Lower lobe of right lung (tissue), 2 donors: ENCODE data around the gene FCRL6. TPM values are rescaled to one million over a fixed set of nuclear protein-coding genes. Genes with fewer than 3 reads are reported as not detected.

Source experiments
- ATAC-seq, 2 donors: fragments of 200-7000 bp; cut with Tn5 transposase; one replicate each; pipeline ENCODE4 v1.9.1; 2020 to 2022; ENCODE audit warnings: mild to moderate bottlenecking in 2 of 2, moderate library complexity in 2 of 2
- DNase-seq: peaks from one replicate; pipeline ENCODE4 v3.0.0-alpha.2; 2020
- H3K27ac ChIP-seq: fragments of 200-600 bp; one replicate; pipeline ENCODE4 v1.8.0; 2022
- H3K27me3 ChIP-seq: fragments of 200-600 bp; one replicate; pipeline ENCODE4 v1.8.0; 2022; ENCODE audit warnings: low read depth
- H3K36me3 ChIP-seq: fragments of 200-600 bp; one replicate; pipeline ENCODE4 v1.8.0; 2022; ENCODE audit warnings: mild to moderate bottlenecking
- H3K4me1 ChIP-seq: fragments of 200-600 bp; one replicate; pipeline ENCODE4 v1.8.0; 2022
- H3K4me3 ChIP-seq: fragments of 200-600 bp; one replicate; pipeline ENCODE4 v1.8.0; 2022; ENCODE audit warnings: mild to moderate bottlenecking
- H3K9me3 ChIP-seq: fragments of 200-600 bp; one replicate; pipeline ENCODE4 v1.8.0; 2022
- intact Hi-C: fragments of 100-400 bp; cut with DNase I; formaldehyde crosslinking; loops from one replicate; pipeline ENCODE4 v1.11.0; 2022
- total RNA-seq: library from RNA; stranded (reverse); fragmentation: NEBNext Ultra II Directional; extraction: Animal tissue kit (Norgen Biotek cat#: 25700); gene quantifications from one replicate; pipeline ENCODE4 v1.2.1, GENCODE V29; 2021
- TF ChIP-seq, protein P1 (sequence below): fragments of 200-600 bp; IDR thresholded peaks from one replicate; pipeline ENCODE4 v1.8.0; 2022; ENCODE audit warnings: antibody characterized with exemption, mild to moderate bottlenecking
- donor health status: DM: no; HTN: yes; CAD: no; lungs with severe emphysema.

Gene FCRL6
- total RNA-seq, 1 donor from 2014 or later: 2.3 TPM

DNA sequence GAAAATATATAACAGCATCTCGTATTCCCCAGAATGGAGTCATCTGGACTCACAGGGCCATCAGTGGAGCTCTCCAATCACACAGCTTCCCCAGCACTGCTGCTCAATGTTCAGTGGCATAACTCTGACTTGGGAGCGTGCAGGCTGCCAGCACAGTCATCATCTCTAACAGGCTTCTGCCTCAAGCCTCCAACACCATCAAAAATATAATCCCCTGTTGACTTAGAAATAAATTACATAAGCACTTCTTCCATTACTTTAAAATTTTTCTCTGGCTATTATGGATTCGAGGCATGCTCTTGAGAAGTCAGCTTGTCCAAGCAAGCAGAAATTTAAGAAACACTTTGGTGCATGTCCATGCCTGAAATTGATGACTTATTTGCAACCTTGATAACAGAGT is 15.2 kb upstream of the FCRL6 start:
- ATAC-seq: no peak
- no peak overlapping the region for H3K27ac ChIP-seq
- no peak for DNase-seq

DNA sequence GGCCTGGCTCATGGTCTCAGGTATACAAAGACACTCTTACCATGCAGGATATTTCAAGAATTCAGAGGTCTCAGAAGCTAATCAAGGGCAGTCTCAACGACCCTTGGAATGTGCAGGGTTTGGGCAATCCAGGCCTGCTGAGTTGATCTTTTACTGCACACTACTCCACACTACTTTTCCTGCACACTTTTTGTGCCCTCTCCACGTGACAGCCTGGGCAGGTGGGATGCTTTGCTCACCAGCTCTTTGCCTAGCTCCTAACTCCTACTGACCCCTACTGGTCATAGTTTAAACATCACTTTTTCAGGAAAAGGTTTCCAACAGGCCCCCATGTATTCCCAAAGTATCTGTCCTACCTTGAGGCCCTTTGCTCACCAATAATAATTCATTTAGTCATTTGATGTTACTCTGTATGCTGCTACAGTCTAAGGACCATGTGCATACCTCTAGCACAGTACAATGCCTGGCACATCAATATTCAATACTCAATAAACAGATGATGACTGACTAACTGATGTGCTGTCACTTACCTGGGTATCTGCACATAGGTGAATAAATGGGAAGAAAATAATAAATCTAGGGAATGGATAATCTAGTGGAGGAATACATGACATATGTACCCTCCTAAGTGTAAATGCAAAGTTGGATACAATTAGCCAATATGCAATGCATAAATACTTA is 11.8 kb upstream of the FCRL6 start:
- TF ChIP-seq, protein P1, sequence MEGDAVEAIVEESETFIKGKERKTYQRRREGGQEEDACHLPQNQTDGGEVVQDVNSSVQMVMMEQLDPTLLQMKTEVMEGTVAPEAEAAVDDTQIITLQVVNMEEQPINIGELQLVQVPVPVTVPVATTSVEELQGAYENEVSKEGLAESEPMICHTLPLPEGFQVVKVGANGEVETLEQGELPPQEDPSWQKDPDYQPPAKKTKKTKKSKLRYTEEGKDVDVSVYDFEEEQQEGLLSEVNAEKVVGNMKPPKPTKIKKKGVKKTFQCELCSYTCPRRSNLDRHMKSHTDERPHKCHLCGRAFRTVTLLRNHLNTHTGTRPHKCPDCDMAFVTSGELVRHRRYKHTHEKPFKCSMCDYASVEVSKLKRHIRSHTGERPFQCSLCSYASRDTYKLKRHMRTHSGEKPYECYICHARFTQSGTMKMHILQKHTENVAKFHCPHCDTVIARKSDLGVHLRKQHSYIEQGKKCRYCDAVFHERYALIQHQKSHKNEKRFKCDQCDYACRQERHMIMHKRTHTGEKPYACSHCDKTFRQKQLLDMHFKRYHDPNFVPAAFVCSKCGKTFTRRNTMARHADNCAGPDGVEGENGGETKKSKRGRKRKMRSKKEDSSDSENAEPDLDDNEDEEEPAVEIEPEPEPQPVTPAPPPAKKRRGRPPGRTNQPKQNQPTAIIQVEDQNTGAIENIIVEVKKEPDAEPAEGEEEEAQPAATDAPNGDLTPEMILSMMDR: peak; percentile 59
- intact Hi-C loops: no loop called here
- peak; percentile 66 to 73 for ATAC-seq
- Histone ChIP-seq H3K27ac (no peak overlapping the region), H3K36me3 (no peaks in the 10 kb centered on the region), H3K4me1 (no peaks in the 10 kb centered on the region), H3K4me3 (no peak overlapping the region), H3K9me3 (no peaks in the 10 kb centered on the region), H3K27me3 (peaks cover 9% of the 10 kb centered on the region)
- no peak for DNase-seq

More for the DNA sequence above, 15.2 kb upstream of the FCRL6 start:
- intact Hi-C loops: no loop called here
- H3K27me3 ChIP-seq: no peaks in the 10 kb centered on the region
- no peaks in the 10 kb centered on the region for H3K9me3 ChIP-seq
- TF ChIP-seq, protein P1: no peak
- no peak overlapping the region for H3K4me3 ChIP-seq
- peaks cover 6% of the 10 kb centered on the region for H3K4me1 ChIP-seq
- no peaks in the 10 kb centered on the region for H3K36me3 ChIP-seq

DNA sequence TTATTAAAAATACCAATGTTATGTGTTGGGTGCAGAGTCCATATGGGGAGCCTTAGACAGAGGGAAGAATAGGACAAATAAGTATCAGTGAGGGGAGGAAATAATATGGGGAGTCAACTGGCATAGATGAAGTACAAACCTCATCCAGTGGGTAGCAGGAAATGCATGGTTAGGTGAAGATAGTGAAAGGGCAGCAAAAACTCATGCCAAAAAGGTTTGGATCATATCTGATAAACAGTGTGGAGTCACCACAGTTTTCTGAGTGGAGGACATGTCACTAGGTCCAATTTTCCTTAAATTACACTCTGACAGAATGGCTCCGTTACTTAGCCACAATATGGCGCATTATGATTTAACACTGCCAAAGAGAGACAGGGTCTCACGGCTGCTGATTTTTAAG is 11.1 kb upstream of the FCRL6 start:
- intact Hi-C loops: no loop called here
- ATAC-seq (no peak), DNase-seq (no peak)
- Histone ChIP-seq H3K4me3 (no peak overlapping the region), H3K9me3 (no peaks in the 10 kb centered on the region), H3K36me3 (no peaks in the 10 kb centered on the region), H3K4me1 (no peaks in the 10 kb centered on the region), H3K27me3 (peaks cover 9% of the 10 kb centered on the region), H3K27ac (no peak overlapping the region)
- TF ChIP-seq, protein P1: no peak

DNA sequence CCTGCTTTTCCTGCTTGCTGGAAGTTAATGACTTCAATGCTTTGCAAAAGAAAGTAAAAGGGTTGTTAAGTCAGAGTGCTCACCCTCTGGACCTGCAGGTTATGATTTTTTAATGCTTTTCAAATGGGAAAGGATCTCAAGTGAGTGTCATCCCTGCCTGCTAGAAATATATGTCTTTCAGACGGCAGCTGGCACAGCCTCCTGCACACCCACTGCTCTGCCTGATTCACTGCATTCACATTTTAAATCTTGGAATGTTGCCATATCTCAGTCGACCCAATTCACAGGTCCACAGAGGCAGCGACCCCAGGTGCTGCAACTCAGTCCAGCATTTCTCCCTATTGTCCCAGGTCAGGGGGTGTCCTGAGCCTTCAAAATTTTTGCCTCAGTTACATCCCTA is 10.7 kb upstream of the FCRL6 start:
- Histone ChIP-seq H3K27me3 (peaks cover 9% of the 10 kb centered on the region), H3K27ac (no peak overlapping the region), H3K9me3 (no peaks in the 10 kb centered on the region), H3K36me3 (no peaks in the 10 kb centered on the region), H3K4me3 (no peak overlapping the region), H3K4me1 (no peaks in the 10 kb centered on the region)
- TF ChIP-seq, protein P1: no peak
- ATAC-seq (no peak), DNase-seq (no peak)
- intact Hi-C loops: no loop called here

DNA sequence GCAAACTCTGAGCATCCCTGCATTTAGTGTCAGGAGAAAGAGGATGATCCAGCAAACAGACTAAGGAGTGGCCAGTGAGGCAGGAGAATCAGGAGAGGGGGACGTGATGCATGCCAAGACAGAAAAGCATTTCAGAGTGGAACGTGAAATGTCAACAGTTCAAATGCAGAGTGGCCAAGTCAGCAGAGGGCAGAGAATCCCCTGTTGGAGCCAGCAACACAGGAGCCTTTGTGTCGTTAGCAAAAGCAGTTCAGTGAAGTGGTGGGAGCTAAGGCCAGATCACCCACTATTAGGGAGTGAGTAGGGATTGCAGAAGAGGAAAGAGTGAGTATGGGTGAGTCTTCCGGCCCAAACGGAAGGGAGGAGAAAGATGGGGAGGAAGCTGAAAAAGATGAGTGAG is 6.6 kb upstream of the FCRL6 start:
- DNase-seq (no peak), ATAC-seq (no peak)
- Histone ChIP-seq H3K27me3 (peaks cover 9% of the 10 kb centered on the region), H3K4me1 (peaks cover 9% of the 10 kb centered on the region), H3K27ac (no peak overlapping the region), H3K9me3 (no peaks in the 10 kb centered on the region), H3K4me3 (no peak overlapping the region), H3K36me3 (no peaks in the 10 kb centered on the region)
- TF ChIP-seq, protein P1: no peak
- intact Hi-C loops: loop anchor here (5.0 kb wide), 1 partner anchor 97 kb away; no protein-coding TSS in a partner anchor
